Urinary bladder (tissue), 4 donors: ENCODE measurements around the gene SHQ1. TPM values are rescaled to one million over a fixed set of nuclear protein-coding genes. Genes with fewer than 3 reads are reported as not detected.

ENCODE experiments used
- DNase-seq: peaks from one replicate; pipeline ENCODE4 v3.0.0-alpha.2; 2015; ENCODE audit errors: extremely low spot score
- H3K27ac ChIP-seq: one replicate; pipeline ENCODE4 v1.5.1; 2013; ENCODE audit warnings: low read depth, mild to moderate bottlenecking, moderate library complexity
- H3K36me3 ChIP-seq: one replicate; pipeline ENCODE4 v1.6.1; 2013; ENCODE audit warnings: mild to moderate bottlenecking, moderate library complexity; ENCODE audit not compliant: insufficient read depth
- H3K4me1 ChIP-seq: one replicate; pipeline ENCODE4 v1.6.1; 2013; ENCODE audit warnings: mild to moderate bottlenecking, moderate library complexity; ENCODE audit not compliant: insufficient read depth
- H3K4me3 ChIP-seq: one replicate; pipeline ENCODE4 v1.5.1; 2013; ENCODE audit warnings: low read depth, low read length
- WGBS: extraction: QIAGEN DNeasy Blood & Tissue Kit; methylation state at CpG from one replicate; pipeline ENCODE4 v1.1.7; 2013; 5-methylcytosine and 5-hydroxymethylcytosine counted together
- polyA plus RNA-seq: library from polyadenylated mRNA; stranded (reverse); fragments of 200-250 nt; gene quantifications from one replicate; pipeline ENCODE4 v1.2.3, GENCODE V29; 2013
- total RNA-seq: library from RNA; depleted of rRNA; stranded (reverse); fragments of >200 nt; gene quantifications from one replicate; pipeline ENCODE4 v1.2.3, GENCODE V29; 2014
- donor health status: healthy with polysubstance abuse.
- donor health status: healthy.

The SHQ1 gene
- 29.2 TPM for total RNA-seq
- polyA plus RNA-seq: 9.2 TPM

DNA sequence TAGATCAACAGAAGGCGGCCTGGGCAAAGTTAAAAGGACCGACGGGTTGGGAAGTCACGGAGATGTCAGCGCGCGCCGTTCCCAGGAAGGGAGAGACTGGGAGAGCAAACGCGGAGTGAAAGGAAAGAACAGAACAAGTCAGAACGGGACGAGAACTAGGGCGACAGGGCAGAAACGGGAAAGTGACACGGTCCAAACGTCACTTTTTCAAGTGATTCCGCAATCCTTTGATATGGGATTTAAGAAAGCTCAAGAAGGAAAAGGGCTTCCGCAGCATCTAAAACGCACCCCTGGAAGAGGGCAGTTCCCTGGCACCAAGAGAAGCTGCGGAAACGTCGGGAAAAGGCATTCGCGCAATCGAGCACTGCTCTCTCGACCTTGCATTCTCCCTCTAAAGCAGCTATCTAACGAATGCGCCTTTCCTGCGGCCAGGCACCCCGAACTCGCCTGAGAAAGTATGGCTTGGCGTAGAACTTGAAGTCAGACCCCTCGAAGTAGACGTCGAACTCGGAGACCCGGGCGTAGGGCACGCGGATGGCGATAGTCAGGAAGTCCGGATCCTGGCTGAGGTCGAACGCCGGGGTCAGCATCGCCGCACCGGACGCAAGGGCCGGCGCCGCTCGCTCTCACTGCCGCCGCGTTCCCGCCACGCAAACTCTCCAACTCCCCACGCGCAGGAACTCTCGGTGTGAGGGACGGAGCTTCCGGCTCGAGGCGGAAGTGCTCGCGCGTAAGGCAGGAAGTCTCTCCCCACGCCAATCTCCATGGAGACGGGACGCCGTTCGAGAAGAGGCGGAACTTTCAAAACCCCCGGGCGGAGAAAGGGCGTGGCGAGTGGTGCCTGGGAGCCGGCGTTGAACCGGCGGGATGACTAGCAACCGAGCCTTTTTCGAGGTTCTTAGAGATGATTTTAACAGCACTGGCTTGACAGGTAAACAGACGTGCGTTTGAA lies at the start of gene SHQ1:
SHQ1 (minus strand) TSS at position 695 of the 952 bp plus-strand sequence; CDS start at position 590, 105 bp downstream.
- H3K36me3 ChIP-seq: peaks cover 2% of the 10 kb centered on the region
- whole genome bisulfite sequencing: under 1% methylated on average over 86 of the region's 86 CpGs
- H3K27ac ChIP-seq: no peak within 1 kb of the TSS
- H3K4me1 ChIP-seq: peaks cover 1% of the 10 kb centered on the region
- DNase-seq: peak; percentile 93
- peak within 1 kb of the TSS; percentile 70 for H3K4me3 ChIP-seq

DNA sequence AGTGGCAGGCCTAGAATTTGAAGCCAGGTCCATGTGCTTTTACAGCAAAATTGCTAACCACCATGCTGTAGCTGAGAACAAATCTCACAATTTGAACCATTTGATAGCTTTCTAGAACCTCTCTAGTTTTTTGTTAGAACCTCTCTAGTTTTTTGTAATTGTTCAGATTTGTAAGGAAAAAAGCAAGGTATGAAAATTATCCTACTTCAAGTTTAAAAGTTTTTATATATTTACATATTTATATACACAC lies 49.4 kb upstream of the SHQ1 start:
- H3K36me3 ChIP-seq: no peaks in the 10 kb centered on the region
- H3K27ac ChIP-seq: no peak overlapping the region
- H3K4me3 ChIP-seq: no peak overlapping the region
- no peak for DNase-seq
- no peaks in the 10 kb centered on the region for H3K4me1 ChIP-seq

GRCh38 chr3:72896996-72897757 lies 48.9 kb upstream of the SHQ1 start:
- whole genome bisulfite sequencing: 26% methylated on average over 4 of the region's 4 CpGs
- Histone ChIP-seq H3K36me3 (no peaks in the 10 kb centered on the region), H3K4me1 (no peaks in the 10 kb centered on the region), H3K27ac (no peak overlapping the region), H3K4me3 (no peak overlapping the region)
- DNase-seq: no peak

DNA sequence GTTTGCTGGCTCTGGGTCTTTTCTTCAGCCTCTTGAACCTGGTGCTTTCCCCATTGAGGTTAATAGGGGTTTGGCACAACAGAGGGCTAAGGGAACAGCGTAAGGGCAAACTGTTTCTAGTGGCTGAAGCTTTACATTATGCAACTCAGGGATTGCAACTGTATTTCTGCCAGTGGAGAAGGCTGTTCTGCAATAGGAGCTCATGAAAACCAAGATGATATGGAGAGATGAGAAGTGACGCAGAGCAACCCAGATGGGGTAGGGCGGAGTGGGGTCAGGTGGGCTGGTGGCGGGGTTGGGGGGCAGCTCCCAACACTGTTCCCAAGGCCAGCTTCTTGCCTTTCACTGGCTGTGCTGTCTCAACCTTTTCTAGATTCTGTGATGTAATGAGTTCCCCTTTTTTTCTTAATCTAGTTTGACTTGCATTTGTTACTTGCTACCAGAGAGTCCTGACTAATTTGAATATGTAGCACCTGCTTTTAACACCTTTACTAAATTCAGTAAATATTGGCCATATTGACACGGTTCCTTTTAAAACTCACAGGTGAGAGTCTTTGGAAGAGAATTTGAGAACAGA lies 46.8 kb upstream of the SHQ1 start:
- no peak overlapping the region for H3K4me3 ChIP-seq
- H3K36me3 ChIP-seq: no peaks in the 10 kb centered on the region
- WGBS: 96% methylated on average over 5 of the region's 5 CpGs
- no peak for DNase-seq
- H3K4me1 ChIP-seq: no peaks in the 10 kb centered on the region
- no peak overlapping the region for H3K27ac ChIP-seq

GRCh38 chr3:72892870-72893269 lies 44.6 kb upstream of the SHQ1 start:
- H3K4me1 ChIP-seq: no peaks in the 10 kb centered on the region
- no peak for DNase-seq
- 66% methylated on average over 4 of the region's 4 CpGs for WGBS
- H3K36me3 ChIP-seq: no peaks in the 10 kb centered on the region
- H3K27ac ChIP-seq: no peak overlapping the region
- H3K4me3 ChIP-seq: no peak overlapping the region

DNA sequence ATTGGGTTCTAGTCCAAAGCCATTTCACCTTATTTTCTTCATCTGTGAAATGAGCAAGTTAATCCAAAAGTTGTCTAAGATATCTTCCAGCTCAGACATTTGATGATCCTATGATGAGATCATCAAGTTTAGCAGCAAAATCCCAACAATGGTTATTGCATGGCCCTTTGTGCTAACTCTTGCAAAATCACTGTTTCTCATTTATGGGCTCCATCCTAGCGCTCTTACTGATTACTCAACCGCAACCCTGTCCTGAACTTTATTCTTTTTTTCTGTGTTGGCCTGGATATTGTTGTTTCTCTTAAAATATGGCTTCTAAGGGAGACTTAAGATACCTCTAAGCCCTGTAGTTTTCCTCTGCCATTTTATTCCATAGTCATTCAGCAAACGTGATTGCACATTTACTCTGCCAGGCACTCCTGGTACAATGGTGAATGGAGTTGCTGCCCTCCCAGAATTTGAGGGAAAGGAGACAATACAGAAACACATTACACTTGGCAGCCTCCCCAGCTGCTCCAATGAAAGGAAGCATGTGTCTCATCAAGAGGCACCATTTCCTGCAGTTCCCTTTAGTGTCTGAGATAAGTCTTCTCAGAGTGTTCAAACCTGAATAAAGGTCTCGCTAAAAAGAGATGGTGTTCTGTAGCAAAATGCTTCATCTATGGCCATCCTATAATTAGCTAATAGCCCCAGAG lies 44.0 kb upstream of the SHQ1 start:
- Histone ChIP-seq H3K4me3 (no peak overlapping the region), H3K36me3 (no peaks in the 10 kb centered on the region), H3K27ac (no peak overlapping the region), H3K4me1 (no peaks in the 10 kb centered on the region)
- DNase-seq: no peak
- WGBS: 55% methylated on average over 4 of the region's 4 CpGs

DNA sequence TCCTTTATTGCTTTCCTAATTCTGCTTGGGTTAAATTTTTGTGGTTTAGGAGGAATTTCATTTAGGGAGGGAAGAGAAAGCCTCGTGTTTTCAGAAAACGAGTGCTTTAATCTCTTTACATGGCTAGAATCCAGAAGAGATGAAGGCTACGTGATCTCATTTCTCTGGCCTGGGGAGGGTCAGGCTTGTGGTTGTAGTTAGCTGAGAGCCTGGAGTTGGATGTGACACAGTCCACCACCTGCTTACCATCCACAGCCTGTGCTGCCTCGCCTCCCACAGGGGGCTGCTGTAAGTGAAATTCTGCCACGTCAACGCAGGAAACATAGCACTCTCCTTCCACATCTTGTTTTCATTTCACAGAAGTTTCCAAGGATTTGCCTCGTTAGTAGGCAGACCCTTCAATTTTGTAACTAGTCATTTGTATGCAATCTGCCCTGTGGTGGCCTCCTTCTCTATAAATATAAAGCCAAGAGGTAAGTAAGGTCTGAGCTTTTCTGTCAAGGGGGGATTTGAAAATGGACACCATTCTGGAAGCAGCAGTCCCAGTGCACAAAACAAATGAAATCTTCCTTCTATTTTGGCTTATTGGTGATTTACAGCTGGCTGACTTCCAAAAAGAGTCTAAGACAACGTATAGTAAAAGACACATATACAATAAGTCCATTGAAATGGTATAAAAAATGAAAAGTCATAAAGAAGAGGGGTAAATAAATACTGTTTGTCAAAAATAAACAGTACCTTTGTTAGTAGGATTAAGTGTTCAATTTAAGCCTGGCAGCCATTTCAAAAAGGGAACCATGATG lies 43.0 kb upstream of the SHQ1 start:
- no peaks in the 10 kb centered on the region for H3K4me1 ChIP-seq
- no peak for DNase-seq
- peak overlapping the region; percentile 27 for H3K27ac ChIP-seq
- no peak overlapping the region for H3K4me3 ChIP-seq
- no peaks in the 10 kb centered on the region for H3K36me3 ChIP-seq
- WGBS: 18% methylated on average over 8 of the region's 8 CpGs

- no peak for DNase-seq
- WGBS: 81% methylated on average over 10 of the region's 10 CpGs
- H3K36me3 ChIP-seq: no peaks in the 10 kb centered on the region
- peak overlapping the region; percentile 27 for H3K27ac ChIP-seq
- H3K4me1 ChIP-seq: no peaks in the 10 kb centered on the region
- H3K4me3 ChIP-seq: no peak overlapping the region
These were observed 42.1 kb upstream of the SHQ1 start for GRCh38 chr3:72890166-72890925.

DNA sequence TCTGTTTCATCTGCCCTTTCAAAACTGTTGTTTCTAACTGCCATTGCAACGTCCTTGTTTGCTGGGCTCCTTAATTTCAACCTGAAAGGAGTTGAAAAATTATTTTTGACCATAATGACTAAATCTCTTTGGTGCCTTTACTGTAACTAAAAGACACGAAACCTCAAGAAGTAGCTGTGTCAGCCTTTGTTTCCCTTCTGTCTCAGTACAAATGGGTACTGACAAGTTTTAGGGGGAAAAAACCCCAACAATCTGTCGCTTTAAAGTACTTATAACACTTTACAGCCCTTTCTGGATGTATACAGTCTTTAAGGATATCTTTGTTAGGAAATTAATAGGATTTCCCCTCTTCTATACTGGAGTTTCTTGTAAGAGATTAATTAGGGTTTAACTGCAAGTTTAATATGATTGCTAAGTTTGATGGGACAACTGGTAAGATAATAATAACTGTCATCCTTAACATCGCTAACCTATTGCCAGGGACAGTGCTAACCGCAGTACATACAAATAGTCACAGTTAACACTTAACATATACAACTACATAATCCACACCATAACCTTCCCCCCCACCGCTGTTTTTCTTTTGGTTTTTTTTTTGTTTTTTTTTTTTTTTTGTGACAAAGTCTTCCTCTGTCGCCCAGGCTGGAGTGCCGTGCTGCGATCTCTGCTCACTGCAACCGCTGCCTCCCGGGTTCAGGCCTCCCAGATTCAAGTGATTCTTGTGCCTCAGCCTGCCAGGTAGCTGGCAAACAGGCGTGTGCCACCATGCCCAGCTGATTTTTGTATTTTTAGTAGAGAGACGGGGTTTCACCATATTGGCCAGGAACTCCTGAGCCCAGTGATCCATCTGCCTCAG lies 41.3 kb upstream of the SHQ1 start:
- H3K27ac ChIP-seq: peak overlapping the region; percentile 68
- peak overlapping the region; percentile 83 for H3K4me3 ChIP-seq
- no peak for DNase-seq
- H3K36me3 ChIP-seq: no peaks in the 10 kb centered on the region
- 66% methylated on average over 13 of the region's 13 CpGs for WGBS
- H3K4me1 ChIP-seq: no peaks in the 10 kb centered on the region

- DNase-seq: no peak
- Histone ChIP-seq H3K4me3 (peak overlapping the region; percentile 83), H3K4me1 (no peaks in the 10 kb centered on the region), H3K27ac (peak overlapping the region; percentile 80), H3K36me3 (no peaks in the 10 kb centered on the region)
- WGBS: 9% methylated on average over 21 of the region's 21 CpGs
These were observed 40.5 kb upstream of the SHQ1 start for GRCh38 chr3:72888546-72889309.
